Spleen (tissue), 11 donors: ENCODE measurements around the gene CFAP157. TPM values are rescaled to one million over a fixed set of nuclear protein-coding genes. Genes with fewer than 3 reads are reported as not detected.

Experiments used
- DNase-seq: peaks from one replicate; pipeline ENCODE4 v3.0.0-alpha.2; 2020
- H3K27ac ChIP-seq, 8 donors: fragments of 200-600 bp; sonication (generic) in 7 of 8; 1 replicate in 4 of 8; 2 replicates in 4 of 8; pipeline versions ENCODE4 v1.5.0 to v1.8.0; 2016 to 2021; ENCODE audit warnings: inconsistent platforms in 4 of 8, mild to moderate bottlenecking in 4 of 8, moderate library complexity in 1 of 8
- H3K27me3 ChIP-seq, 7 donors: fragments of 200-600 bp; sonication (generic) in 6 of 7; replicated peaks in 1 of 7; 1 replicate in 4 of 7; 2 replicates in 3 of 7; pipeline versions ENCODE4 v1.5.0 to v1.8.0; 2016 to 2021; ENCODE audit warnings: inconsistent platforms in 3 of 7, mild to moderate bottlenecking in 1 of 7
- H3K36me3 ChIP-seq, 6 donors: fragments of 200-600 bp; sonication (generic) in 5 of 6; 1 replicate in 4 of 6; 2 replicates in 2 of 6; pipeline versions ENCODE4 v1.5.0 to v1.8.0; 2016 to 2021; ENCODE audit warnings: inconsistent platforms in 2 of 6
- H3K4me1 ChIP-seq, 6 donors: fragments of 200-600 bp; sonication (generic) in 5 of 6; 1 replicate in 3 of 6; 2 replicates in 3 of 6; pipeline versions ENCODE4 v1.5.0 to v1.8.0; 2016 to 2021; ENCODE audit warnings: inconsistent platforms in 3 of 6
- H3K4me3 ChIP-seq, 8 donors: fragments of 200-600 bp; sonication (generic) in 7 of 8; 1 replicate in 4 of 8; 2 replicates in 4 of 8; pipeline versions ENCODE4 v1.5.0 to v1.8.0; 2016 to 2021; ENCODE audit warnings: inconsistent platforms in 4 of 8, mild to moderate bottlenecking in 4 of 8, moderate library complexity in 2 of 8
- H3K9me3 ChIP-seq, 8 donors: fragments of 200-600 bp; sonication (generic) in 7 of 8; 1 replicate in 4 of 8; 2 replicates in 4 of 8; pipeline versions ENCODE4 v1.5.0 to v1.8.0; 2016 to 2021; ENCODE audit warnings: inconsistent platforms in 4 of 8
- CTCF ChIP-seq, 11 experiments: fragments of 200-600 bp in 7 of 11; fragments of 450-650 bp in 4 of 11; sonication (generic) in 4 of 11; IDR thresholded peaks in 8 of 11; conservative IDR thresholded peaks in 3 of 11; 1 replicate in 7 of 11; 2 replicates in 4 of 11; pipeline versions ENCODE4 v1.4.0 to v1.8.0; 2016 to 2021; ENCODE audit warnings: antibody characterized with exemption in 11 of 11, inconsistent platforms in 4 of 11, mild to moderate bottlenecking in 1 of 11
- POLR2A ChIP-seq, 3 donors: fragments of 450-650 bp; IDR thresholded peaks; one replicate each; pipeline ENCODE4 v1.5.1; 2017; ENCODE audit warnings: antibody characterized with exemption in 3 of 3, mild to moderate bottlenecking in 1 of 3
- POLR2AphosphoS5 ChIP-seq, 3 donors: sonication (generic); formaldehyde crosslinking; IDR thresholded peaks; one replicate each; pipeline ENCODE4 v1.5.1; 2017; ENCODE audit warnings: antibody characterized with exemption in 3 of 3
- WGBS, 5 donors: extraction: QIAGEN DNeasy Blood & Tissue Kit in 3 of 5; methylation state at CpG; one replicate each; pipeline versions ENCODE4 v1.1.5 to v1.1.7; 2013 to 2018; 5-methylcytosine and 5-hydroxymethylcytosine counted together
- intact Hi-C: fragments of 100-400 bp; cut with DNase I; formaldehyde crosslinking; loops from one replicate; pipeline ENCODE4 v1.15.0; 2023; ENCODE audit warnings: low total_unique reads
- polyA plus RNA-seq, 3 donors: library from polyadenylated mRNA; stranded (reverse); fragments of 200-250 nt; gene quantifications; one replicate each; pipeline ENCODE4 v1.2.1, GENCODE V29; 2013
- total RNA-seq, 7 donors: library from RNA; depleted of rRNA in 3 of 7; stranded (reverse); fragments of >200 nt in 3 of 7; fragmentation: NEBNext Ultra II Directional in 4 of 7; extraction: Animal tissue kit (Norgen Biotek cat#: 25700) in 4 of 7; gene quantifications; one replicate each; pipeline versions ENCODE4 v1.1.0 to v1.2.1, GENCODE V29; 2016 to 2021
- donor health status: healthy with polysubstance abuse.
- donor health status: DM: no; HTN: no; CAD: no; lungs with moderate emphysema.
- donor health status: DM: no; HTN: no; CAD: no.
- donor health status: Bipolar disorder and iron deficiency.
- donor health status: healthy.
- donor health status: DM: no; HTN: no; CAD: no.
- donor health status: DM: yes; HTN: yes; CAD: no.

CFAP157 gene
- total and polyA plus RNA-seq, 10 donors: 0.09 to 0.21 (median 0.13) TPM; not detected in 3

DNA sequence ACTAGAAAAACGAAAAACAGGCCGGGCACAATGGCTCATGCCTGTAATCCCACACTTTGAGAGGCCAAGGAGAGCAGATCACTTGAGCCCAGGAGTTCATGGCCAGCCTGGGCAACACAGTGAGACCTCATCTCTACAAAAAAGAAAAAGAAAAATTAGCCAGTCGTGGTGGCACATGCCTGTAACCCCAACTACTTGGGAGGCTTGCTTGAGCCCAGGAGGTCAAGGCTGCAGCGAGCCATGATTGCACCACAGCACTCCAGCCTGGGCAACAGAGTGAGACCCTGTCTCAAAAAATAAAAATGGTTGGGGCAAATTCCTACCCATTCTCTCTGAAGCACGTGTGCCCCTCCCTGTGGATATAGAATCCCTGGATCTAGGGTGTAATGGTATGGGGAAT is 8.4 kb upstream of the CFAP157 start:
- Histone ChIP-seq H3K4me3 (no peak overlapping the region), H3K9me3 (no peaks in the 10 kb centered on the region), H3K36me3 (no peaks in the 10 kb centered on the region), H3K27ac (peak overlapping the region in 5 of 8 donors; percentile 82 to 85 (median 84)), H3K4me1 (peaks cover 3 to 24% (median 11%) of the 10 kb centered on the region in 6 donors), H3K27me3 (no peaks in the 10 kb centered on the region)
- DNase-seq: no peak
- intact Hi-C loops: no loop called here
- TF ChIP-seq CTCF (IDR thresholded peaks at IDR 0.05 in 8 of 11, conservative IDR thresholded peaks at IDR 0.05 in 3 of 11): no peak
- no peak for TF ChIP-seq POLR2AphosphoS5 (IDR thresholded peaks at IDR 0.05)
- no peak for TF ChIP-seq POLR2A (IDR thresholded peaks at IDR 0.05)
- 77 to 89% (median 88%) methylated on average over 5 of the region's 5 CpGs for WGBS, 5 donors

GRCh38 chr9:127698985-127699670 is 7.7 kb upstream of the CFAP157 start:
- 12 to 22% (median 14%) methylated on average over 27 to 41 of the region's 41 CpGs for WGBS, 5 donors
- Histone ChIP-seq H3K36me3 (no peaks in the 10 kb centered on the region), H3K9me3 (no peaks in the 10 kb centered on the region), H3K27ac (peak overlapping the region; percentile 70 to 86 (median 84)), H3K4me3 (peak overlapping the region in 7 of 8 donors; percentile 6 to 61 (median 21)), H3K4me1 (peaks cover 3 to 24% (median 11%) of the 10 kb centered on the region in 6 donors), H3K27me3 (no peaks in the 10 kb centered on the region)
- peak; percentile 96 for DNase-seq
- no peak for TF ChIP-seq POLR2A (IDR thresholded peaks at IDR 0.05)
- TF ChIP-seq POLR2AphosphoS5 (IDR thresholded peaks at IDR 0.05): peak; percentile 88 to 92 (median 91)
- peak in 8 of 11 experiments; percentile 17 to 62 (median 52) for TF ChIP-seq CTCF (IDR thresholded peaks at IDR 0.05 in 8 of 11, conservative IDR thresholded peaks at IDR 0.05 in 3 of 11)
- intact Hi-C loops: no loop called here

DNA sequence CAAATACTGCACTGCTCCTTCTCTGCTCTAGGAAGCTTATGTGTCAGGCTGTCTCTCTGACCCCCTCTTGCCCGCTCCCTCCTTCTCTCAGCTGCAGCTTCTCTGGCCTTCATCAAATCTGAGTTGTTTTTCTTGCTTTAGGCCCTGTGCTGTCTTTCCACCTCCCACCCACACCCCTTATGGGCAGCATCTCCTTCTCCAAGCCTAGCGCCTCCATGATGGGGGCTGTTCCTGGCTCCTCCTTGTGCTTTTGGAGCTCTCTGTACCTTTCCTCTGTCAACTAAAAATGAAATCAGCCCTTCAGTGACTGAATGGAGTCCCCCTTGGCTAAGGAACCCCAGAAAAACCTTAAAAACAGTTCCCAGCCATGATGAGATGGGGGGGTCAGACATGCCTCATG is 6.6 kb upstream of the CFAP157 start:
- H3K36me3 ChIP-seq: no peaks in the 10 kb centered on the region
- WGBS, 5 donors: 90 to 99% (median 98%) methylated on average over 2 of the region's 2 CpGs
- TF ChIP-seq CTCF (IDR thresholded peaks at IDR 0.05 in 8 of 11, conservative IDR thresholded peaks at IDR 0.05 in 3 of 11) (no peak), POLR2AphosphoS5 (IDR thresholded peaks at IDR 0.05) (no peak), POLR2A (IDR thresholded peaks at IDR 0.05) (no peak)
- intact Hi-C loops: no loop called here
- H3K4me3 ChIP-seq: no peak overlapping the region
- H3K27me3 ChIP-seq: no peaks in the 10 kb centered on the region
- H3K27ac ChIP-seq: peak overlapping the region in 4 of 8 donors; percentile 82 to 86 (median 85)
- no peaks in the 10 kb centered on the region for H3K9me3 ChIP-seq
- DNase-seq: no peak
- H3K4me1 ChIP-seq: peaks cover 3 to 24% (median 11%) of the 10 kb centered on the region in 6 donors

GRCh38 chr9:127700594-127701255 is 6.1 kb upstream of the CFAP157 start:
- TF ChIP-seq CTCF (IDR thresholded peaks at IDR 0.05 in 8 of 11, conservative IDR thresholded peaks at IDR 0.05 in 3 of 11) (no peak), POLR2A (IDR thresholded peaks at IDR 0.05) (no peak), POLR2AphosphoS5 (IDR thresholded peaks at IDR 0.05) (no peak)
- peaks cover 3 to 24% (median 11%) of the 10 kb centered on the region in 6 donors for H3K4me1 ChIP-seq
- H3K36me3 ChIP-seq: no peaks in the 10 kb centered on the region
- no peak overlapping the region for H3K27ac ChIP-seq
- no peaks in the 10 kb centered on the region for H3K9me3 ChIP-seq
- intact Hi-C loops: no loop called here
- H3K4me3 ChIP-seq: no peak overlapping the region
- DNase-seq: no peak
- no peaks in the 10 kb centered on the region for H3K27me3 ChIP-seq
- WGBS, 5 donors: 79 to 94% (median 87%) methylated on average over 5 of the region's 5 CpGs
